ENCODE results near the gene C6orf163. TPM values are rescaled to one million over a fixed set of nuclear protein-coding genes. Genes with fewer than 3 reads are reported as not detected.

Gene C6orf163
- total RNA-seq, 2 donors from 2014 or later = 4.7 to 7.4 TPM

DNA sequence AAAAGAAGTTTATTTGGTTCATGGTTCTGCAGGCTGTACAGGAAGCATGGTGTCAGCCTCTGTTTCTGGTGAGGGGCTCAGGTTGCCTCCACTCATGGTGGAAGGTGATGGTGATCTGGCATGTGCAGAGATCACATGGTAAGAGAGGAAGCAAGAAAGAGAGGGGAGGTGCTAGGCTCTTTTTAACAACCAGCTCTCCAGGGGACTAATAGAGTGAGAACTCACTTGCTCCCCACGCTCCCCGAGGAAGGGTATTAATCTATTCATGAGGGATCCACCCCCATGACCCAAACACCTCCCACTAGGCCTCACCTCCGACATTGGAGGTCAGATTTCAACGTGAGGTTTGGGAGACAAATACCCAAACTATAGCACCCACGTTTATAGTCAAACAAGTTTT lies 11.6 kb upstream of the C6orf163 start:
- TF ChIP-seq POLR2AphosphoS5 (IDR thresholded peaks at IDR 0.05) (no peak), POLR2A (IDR thresholded peaks at IDR 0.05) (no peak)
- TF ChIP-seq, protein P1, sequence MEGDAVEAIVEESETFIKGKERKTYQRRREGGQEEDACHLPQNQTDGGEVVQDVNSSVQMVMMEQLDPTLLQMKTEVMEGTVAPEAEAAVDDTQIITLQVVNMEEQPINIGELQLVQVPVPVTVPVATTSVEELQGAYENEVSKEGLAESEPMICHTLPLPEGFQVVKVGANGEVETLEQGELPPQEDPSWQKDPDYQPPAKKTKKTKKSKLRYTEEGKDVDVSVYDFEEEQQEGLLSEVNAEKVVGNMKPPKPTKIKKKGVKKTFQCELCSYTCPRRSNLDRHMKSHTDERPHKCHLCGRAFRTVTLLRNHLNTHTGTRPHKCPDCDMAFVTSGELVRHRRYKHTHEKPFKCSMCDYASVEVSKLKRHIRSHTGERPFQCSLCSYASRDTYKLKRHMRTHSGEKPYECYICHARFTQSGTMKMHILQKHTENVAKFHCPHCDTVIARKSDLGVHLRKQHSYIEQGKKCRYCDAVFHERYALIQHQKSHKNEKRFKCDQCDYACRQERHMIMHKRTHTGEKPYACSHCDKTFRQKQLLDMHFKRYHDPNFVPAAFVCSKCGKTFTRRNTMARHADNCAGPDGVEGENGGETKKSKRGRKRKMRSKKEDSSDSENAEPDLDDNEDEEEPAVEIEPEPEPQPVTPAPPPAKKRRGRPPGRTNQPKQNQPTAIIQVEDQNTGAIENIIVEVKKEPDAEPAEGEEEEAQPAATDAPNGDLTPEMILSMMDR (IDR thresholded peaks at IDR 0.05) = no peak
- H3K36me3 ChIP-seq = no peaks in the 10 kb centered on the region
- H3K9me3 ChIP-seq = no peaks in the 10 kb centered on the region
- H3K4me3 ChIP-seq = no peak overlapping the region
- no peaks in the 10 kb centered on the region for H3K4me1 ChIP-seq (replicated peaks)
- intact Hi-C loops (cut with DNase I) = no loop called here
- WGBS = 65% methylated on average over 5 of the region's 5 CpGs
- H3K27me3 ChIP-seq (replicated peaks; ENCODE audit: insufficient read depth) = no peaks in the 10 kb centered on the region
- DNase-seq (ENCODE audit: low spot score) = no peak
- H3K27ac ChIP-seq = no peak overlapping the region

DNA sequence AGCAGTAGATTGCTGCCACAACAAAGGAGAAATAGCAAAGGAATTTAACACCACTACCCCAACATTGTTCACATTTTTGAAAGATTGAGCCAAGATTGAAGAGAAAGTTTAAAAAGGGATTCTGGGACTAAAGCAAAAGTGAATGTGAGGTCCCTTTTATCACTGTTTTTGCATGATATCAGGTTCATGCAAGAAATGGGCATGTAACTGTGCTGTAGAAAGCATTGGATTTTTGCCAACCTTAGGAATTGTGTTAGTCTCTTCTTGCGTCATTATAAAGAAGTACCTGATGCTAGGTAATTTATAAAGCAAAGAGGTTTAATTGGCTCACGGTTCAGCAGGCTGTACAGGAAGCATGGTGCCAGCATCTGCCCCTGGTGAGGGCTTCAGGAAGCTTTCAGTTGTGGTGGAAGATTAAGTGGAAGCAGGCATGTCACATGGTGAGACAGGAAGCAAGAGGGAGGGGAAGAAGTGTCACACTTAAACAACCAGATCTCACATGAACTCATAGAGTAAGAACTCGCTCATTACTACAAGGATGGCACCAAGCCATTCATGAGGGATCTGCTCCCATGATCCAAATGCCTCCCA lies 10.9 kb upstream of the C6orf163 start:
- H3K36me3 ChIP-seq = no peaks in the 10 kb centered on the region
- H3K27me3 ChIP-seq (replicated peaks; ENCODE audit: insufficient read depth) = no peaks in the 10 kb centered on the region
- TF ChIP-seq, protein P1 (IDR thresholded peaks at IDR 0.05) = no peak
- no peak for TF ChIP-seq POLR2A (IDR thresholded peaks at IDR 0.05)
- no peak for TF ChIP-seq POLR2AphosphoS5 (IDR thresholded peaks at IDR 0.05)
- H3K4me1 ChIP-seq (replicated peaks) = no peaks in the 10 kb centered on the region
- H3K4me3 ChIP-seq = no peak overlapping the region
- H3K9me3 ChIP-seq = no peaks in the 10 kb centered on the region
- intact Hi-C loops (cut with DNase I) = no loop called here
- no peak overlapping the region for H3K27ac ChIP-seq
- 72% methylated on average over 3 of the region's 3 CpGs for WGBS
- DNase-seq (ENCODE audit: low spot score) = no peak

DNA sequence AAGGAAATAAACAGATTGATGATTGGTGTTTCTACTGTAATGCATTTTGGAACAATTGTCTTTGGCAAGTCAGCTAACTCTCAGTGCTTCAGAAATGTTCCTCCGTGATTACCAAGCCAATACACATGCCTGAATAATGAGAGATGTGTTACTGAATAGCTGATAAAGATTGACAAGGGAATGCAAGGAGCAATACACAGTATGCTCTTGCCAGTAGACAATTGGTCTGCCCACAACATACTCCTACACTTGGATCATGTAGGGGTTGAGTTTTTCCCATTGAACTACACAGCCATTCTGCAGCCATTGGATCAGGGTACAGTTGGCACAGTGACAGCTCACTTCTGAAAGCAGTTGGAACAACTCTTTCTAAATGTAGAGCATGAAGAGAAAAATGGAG lies 9.9 kb upstream of the C6orf163 start:
- H3K4me3 ChIP-seq = no peak overlapping the region
- no peaks in the 10 kb centered on the region for H3K27me3 ChIP-seq (replicated peaks; ENCODE audit: insufficient read depth)
- no peak for DNase-seq (ENCODE audit: low spot score)
- H3K27ac ChIP-seq = no peak overlapping the region
- 53% methylated on average over 1 of the region's 1 CpG for WGBS
- no peaks in the 10 kb centered on the region for H3K4me1 ChIP-seq (replicated peaks)
- H3K9me3 ChIP-seq = no peaks in the 10 kb centered on the region
- intact Hi-C loops (cut with DNase I) = no loop called here
- H3K36me3 ChIP-seq = no peaks in the 10 kb centered on the region
- TF ChIP-seq, protein P1 (IDR thresholded peaks at IDR 0.05) = no peak
- no peak for TF ChIP-seq POLR2AphosphoS5 (IDR thresholded peaks at IDR 0.05)
- no peak for TF ChIP-seq POLR2A (IDR thresholded peaks at IDR 0.05)

DNA sequence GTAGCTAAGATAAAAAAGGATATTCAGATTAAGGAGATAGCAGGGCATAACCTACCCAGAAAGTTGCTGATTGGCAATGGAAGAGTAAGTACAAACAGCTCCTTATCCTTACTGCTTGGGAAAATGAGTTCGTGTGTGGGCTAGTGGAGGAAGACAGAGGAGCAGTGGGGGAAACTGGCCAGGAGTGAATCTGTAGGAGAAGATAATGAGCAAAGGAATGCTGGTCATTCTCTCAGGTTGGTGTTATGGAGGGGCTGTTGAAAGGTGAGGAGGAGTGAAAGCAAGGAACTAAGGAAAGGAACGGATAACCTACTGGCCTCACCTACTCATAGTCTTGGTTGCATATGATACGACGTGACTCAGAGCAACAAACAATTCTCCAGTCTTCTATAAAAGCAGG lies 8.2 kb upstream of the C6orf163 start:
- no peak overlapping the region for H3K27ac ChIP-seq
- H3K4me3 ChIP-seq = no peak overlapping the region
- no peak for DNase-seq (ENCODE audit: low spot score)
- intact Hi-C loops (cut with DNase I) = no loop called here
- H3K9me3 ChIP-seq = no peaks in the 10 kb centered on the region
- TF ChIP-seq POLR2A (IDR thresholded peaks at IDR 0.05) = no peak
- no peak for TF ChIP-seq POLR2AphosphoS5 (IDR thresholded peaks at IDR 0.05)
- TF ChIP-seq, protein P1 (IDR thresholded peaks at IDR 0.05) = no peak
- H3K36me3 ChIP-seq = no peaks in the 10 kb centered on the region
- WGBS = 75% methylated on average over 4 of the region's 4 CpGs
- H3K27me3 ChIP-seq (replicated peaks; ENCODE audit: insufficient read depth) = no peaks in the 10 kb centered on the region
- no peaks in the 10 kb centered on the region for H3K4me1 ChIP-seq (replicated peaks)

DNA sequence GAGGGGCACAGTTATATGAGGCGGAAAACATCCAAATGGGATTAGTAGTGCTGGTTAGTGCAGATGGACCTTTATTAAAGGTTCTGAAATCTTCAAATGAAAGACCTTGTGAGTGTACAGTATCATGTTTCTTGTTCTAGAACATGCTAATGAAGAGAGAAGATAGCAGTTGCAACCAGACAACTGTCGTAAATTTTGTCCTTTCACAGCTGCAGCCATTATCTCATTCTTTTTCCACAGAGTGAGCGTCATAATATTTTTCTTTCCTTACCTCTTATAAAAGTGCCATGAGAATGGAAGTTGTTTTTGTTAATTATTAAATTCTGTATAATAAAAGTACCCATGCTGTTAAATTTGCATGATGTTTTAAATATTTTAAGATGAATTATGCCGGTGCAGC lies 4.4 kb upstream of the C6orf163 start:
- no peak overlapping the region for H3K4me3 ChIP-seq
- H3K27ac ChIP-seq = no peak overlapping the region
- no peaks in the 10 kb centered on the region for H3K27me3 ChIP-seq (replicated peaks; ENCODE audit: insufficient read depth)
- no peak for DNase-seq (ENCODE audit: low spot score)
- no peaks in the 10 kb centered on the region for H3K4me1 ChIP-seq (replicated peaks)
- no peaks in the 10 kb centered on the region for H3K36me3 ChIP-seq
- no peak for TF ChIP-seq POLR2AphosphoS5 (IDR thresholded peaks at IDR 0.05)
- TF ChIP-seq POLR2A (IDR thresholded peaks at IDR 0.05) = no peak
- TF ChIP-seq, protein P1 (IDR thresholded peaks at IDR 0.05) = no peak
- intact Hi-C loops (cut with DNase I) = no loop called here
- WGBS = 83% methylated on average over 4 of the region's 4 CpGs
- no peaks in the 10 kb centered on the region for H3K9me3 ChIP-seq
